ENCODE measurements around the gene TMEM229B.
A peak's percentile ranks its signal among the peaks of the same experiment; 100 is the strongest.

TMEM229B gene

GRCh38 chr14:67532606-67532997 is 44.1 kb upstream of the TMEM229B start:
- H3K27me3 Mint-ChIP-seq (ENCODE audit: low read depth, poor library complexity), result peaks cover 33% of the 10 kb centered on the region
- H3K27ac Mint-ChIP-seq, result no peak overlapping the region
- no peak for DNase-seq
- TF ChIP-seq, protein P1, sequence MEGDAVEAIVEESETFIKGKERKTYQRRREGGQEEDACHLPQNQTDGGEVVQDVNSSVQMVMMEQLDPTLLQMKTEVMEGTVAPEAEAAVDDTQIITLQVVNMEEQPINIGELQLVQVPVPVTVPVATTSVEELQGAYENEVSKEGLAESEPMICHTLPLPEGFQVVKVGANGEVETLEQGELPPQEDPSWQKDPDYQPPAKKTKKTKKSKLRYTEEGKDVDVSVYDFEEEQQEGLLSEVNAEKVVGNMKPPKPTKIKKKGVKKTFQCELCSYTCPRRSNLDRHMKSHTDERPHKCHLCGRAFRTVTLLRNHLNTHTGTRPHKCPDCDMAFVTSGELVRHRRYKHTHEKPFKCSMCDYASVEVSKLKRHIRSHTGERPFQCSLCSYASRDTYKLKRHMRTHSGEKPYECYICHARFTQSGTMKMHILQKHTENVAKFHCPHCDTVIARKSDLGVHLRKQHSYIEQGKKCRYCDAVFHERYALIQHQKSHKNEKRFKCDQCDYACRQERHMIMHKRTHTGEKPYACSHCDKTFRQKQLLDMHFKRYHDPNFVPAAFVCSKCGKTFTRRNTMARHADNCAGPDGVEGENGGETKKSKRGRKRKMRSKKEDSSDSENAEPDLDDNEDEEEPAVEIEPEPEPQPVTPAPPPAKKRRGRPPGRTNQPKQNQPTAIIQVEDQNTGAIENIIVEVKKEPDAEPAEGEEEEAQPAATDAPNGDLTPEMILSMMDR (IDR thresholded peaks at IDR 0.05), result no peak
- H3K4me1 Mint-ChIP-seq, result peaks cover 24% of the 10 kb centered on the region
- peak overlapping the region; percentile 75 for H3K4me3 Mint-ChIP-seq
- H3K36me3 Mint-ChIP-seq (ENCODE audit: low read depth), result no peaks in the 10 kb centered on the region
- H3K9me3 Mint-ChIP-seq, result no peaks in the 10 kb centered on the region

DNA sequence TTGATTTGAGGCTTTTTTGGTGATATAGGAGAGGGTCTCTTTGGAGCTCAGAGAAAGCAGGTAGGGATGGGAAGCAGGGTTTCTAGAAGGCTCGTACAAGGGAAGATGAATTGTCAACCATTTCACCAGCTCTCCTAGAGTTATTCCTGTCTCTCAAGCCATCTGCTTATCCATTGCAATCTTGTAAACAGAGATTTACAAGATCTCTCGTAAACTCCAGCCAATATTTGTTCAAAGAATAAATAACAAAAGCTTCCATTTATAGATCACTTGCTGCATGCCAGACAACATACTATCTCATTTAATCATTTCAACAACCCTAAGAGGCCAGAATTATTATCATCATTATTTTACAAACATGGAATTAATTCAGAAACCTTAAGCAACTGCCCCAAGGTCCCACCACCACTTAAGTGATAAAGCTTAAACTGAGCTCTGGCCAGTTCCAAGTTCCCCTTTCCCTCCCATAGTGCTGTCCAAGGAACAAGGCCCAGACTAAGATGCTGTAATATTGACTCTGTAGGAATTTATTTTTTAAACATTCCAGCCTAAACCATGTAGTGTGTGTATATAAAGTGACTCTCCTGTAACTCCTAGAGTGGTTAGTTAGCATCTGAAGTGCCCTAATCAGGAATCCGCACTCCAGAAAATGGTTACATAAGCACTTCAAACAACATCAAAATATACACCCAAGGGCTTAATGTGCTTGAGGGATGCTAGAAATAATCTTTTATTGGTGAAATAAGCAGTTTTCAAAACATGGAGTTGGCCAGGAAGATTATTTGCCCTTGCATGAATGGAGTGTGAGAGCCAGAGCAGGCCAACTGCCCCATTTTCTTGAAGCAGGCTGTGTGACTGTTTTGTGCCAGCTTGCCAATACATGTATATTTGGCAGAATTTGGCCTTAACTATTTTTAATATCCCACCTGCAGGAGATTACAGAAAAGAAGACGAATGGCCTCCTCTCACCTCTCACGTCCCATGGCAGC is 41.7 kb upstream of the TMEM229B start:
- Mint-ChIP-seq H3K4me3 (no peak overlapping the region), H3K4me1 (peaks cover 21% of the 10 kb centered on the region), H3K9me3 (no peaks in the 10 kb centered on the region), H3K27me3 (ENCODE audit: low read depth, poor library complexity) (peaks cover 48% of the 10 kb centered on the region), H3K27ac (no peak overlapping the region), H3K36me3 (ENCODE audit: low read depth) (no peaks in the 10 kb centered on the region)
- TF ChIP-seq, protein P1 (IDR thresholded peaks at IDR 0.05), result no peak
- no peak for DNase-seq

GRCh38 chr14:67528276-67528675 is 39.8 kb upstream of the TMEM229B start:
- Mint-ChIP-seq H3K27me3 (ENCODE audit: low read depth, poor library complexity) (peaks cover 62% of the 10 kb centered on the region), H3K9me3 (no peaks in the 10 kb centered on the region), H3K4me1 (peaks cover 6% of the 10 kb centered on the region), H3K4me3 (no peak overlapping the region), H3K27ac (no peak overlapping the region), H3K36me3 (ENCODE audit: low read depth) (no peaks in the 10 kb centered on the region)
- DNase-seq, result no peak
- TF ChIP-seq, protein P1 (IDR thresholded peaks at IDR 0.05), result no peak

DNA sequence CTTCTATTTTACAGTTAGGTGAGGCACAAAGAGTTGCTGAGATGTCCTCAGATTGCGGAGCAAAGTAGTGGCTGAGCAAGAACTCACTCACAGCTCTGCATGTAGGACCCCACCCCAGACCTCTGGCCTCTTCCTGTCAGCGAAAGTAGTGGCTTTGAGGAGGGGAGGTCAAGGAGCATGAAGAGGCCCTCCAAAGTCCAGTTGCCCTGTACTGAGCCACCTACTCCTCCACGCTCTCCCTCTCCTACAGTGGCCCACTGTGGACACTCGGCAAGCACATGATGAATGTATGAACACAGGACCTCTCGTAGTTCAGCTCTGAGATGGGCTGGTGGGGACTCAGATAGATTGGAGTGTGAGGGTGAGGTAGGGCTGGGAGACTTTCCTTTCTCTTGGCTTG is 39.2 kb upstream of the TMEM229B start:
- peaks cover 6% of the 10 kb centered on the region for H3K4me1 Mint-ChIP-seq
- DNase-seq, result no peak
- no peaks in the 10 kb centered on the region for H3K9me3 Mint-ChIP-seq
- TF ChIP-seq, protein P1 (IDR thresholded peaks at IDR 0.05), result no peak
- no peak overlapping the region for H3K27ac Mint-ChIP-seq
- H3K36me3 Mint-ChIP-seq (ENCODE audit: low read depth), result no peaks in the 10 kb centered on the region
- peaks cover 65% of the 10 kb centered on the region for H3K27me3 Mint-ChIP-seq (ENCODE audit: low read depth, poor library complexity)
- H3K4me3 Mint-ChIP-seq, result no peak overlapping the region

DNA sequence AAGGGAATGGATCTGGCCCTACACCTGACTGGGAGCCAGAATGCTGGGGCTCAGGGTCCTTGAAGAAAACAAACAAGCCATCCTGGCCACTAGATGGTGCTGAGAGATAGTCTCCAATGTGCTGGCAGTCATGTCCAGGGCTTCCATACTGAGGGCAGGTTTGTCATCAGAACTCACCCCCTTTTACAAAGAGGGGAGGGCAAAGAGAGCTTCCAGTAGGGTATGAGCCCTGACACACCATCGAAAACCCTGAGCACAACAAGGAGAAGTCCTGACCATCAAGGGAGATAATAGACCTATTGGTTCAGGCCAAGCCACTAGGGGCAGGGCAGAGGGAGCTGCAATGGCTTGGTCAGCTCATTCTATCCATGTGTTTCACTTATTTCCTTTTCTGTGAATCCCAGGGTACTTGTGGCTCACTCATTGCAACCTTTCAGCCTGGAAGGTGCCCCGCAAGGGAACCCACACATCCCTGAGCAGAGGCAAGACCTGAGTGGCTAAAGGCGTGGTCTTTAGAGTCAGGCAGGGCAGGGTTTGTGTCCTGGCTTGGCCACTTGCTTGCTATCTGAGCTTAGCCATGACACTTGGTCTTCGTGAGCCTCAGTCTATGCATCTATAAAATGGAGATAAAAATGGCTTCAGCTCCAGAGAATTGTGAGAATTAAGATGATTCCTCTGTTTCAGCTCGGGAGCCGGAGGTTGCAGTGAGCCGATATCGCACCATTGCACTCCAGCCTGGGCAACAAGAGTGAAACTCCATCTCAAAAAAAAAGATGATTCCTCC is 38.3 kb upstream of the TMEM229B start:
- no peak overlapping the region for H3K4me3 Mint-ChIP-seq
- no peaks in the 10 kb centered on the region for H3K36me3 Mint-ChIP-seq (ENCODE audit: low read depth)
- no peak overlapping the region for H3K27ac Mint-ChIP-seq
- TF ChIP-seq, protein P1 (IDR thresholded peaks at IDR 0.05), result peak; percentile 66
- H3K4me1 Mint-ChIP-seq, result peaks cover 6% of the 10 kb centered on the region
- peaks cover 66% of the 10 kb centered on the region for H3K27me3 Mint-ChIP-seq (ENCODE audit: low read depth, poor library complexity)
- no peaks in the 10 kb centered on the region for H3K9me3 Mint-ChIP-seq
- peak; percentile 36 for DNase-seq

All from nephron progenitor cell (in vitro differentiated cells).